ENCODE data around the gene ARHGEF9.

DNA sequence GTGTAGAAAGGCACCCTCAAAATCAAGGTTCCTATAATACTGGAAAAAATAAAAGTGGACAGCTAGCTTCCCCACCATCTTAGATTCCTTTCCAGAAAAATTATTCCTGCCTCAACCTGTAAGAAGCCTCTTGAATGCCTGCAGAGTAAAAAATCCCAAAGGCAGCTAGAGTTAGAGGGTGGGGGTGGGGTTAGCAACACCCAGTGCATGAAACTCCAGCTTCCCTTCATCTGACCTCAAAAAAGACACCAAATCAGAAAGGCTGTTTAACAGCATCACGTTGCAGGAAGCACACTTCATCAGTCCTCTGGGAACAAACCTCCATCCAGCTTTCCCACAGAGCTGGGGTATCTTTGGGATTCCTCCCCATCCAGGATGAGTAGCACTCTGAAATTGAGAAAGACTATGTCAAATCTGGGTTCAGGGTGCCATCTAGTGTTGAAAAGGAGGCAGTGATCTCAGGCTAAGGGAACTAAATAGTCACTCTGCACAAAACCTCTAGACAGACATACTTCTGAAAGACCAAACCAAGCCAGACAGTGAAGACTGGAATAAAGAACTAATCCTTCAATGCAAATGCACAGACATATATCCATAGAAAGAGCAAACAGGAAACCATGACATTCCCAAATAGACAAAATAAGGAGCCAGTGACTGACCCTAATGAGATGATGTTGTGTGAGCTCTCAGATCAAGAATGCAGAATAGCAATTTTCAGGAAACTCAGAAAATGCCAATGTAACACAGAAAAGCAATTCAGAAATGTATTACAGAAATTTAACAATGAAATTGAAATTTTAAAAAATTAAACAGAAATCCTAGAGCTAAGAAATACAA, 97.9 kb downstream of the ARHGEF9 start:
- no peak for TF ChIP-seq NFIC (IDR thresholded peaks at IDR 0.05; ENCODE audit: low read depth, low read length)
- peak; percentile 47; the same call in 1 of the 2 replicates for TF ChIP-seq SMC3 (IDR thresholded peaks at IDR 0.05; ENCODE audit: borderline replicate concordance, low read length)
- TF ChIP-seq NBN (IDR thresholded peaks at IDR 0.05) = no peak
- no peak for TF ChIP-seq EGR1 (IDR thresholded peaks at IDR 0.05; ENCODE audit: borderline replicate concordance in 1 of 2, low read depth in 2 of 2, low read length in 2 of 2)
- no peak for TF ChIP-seq HDAC6 (IDR thresholded peaks at IDR 0.05; ENCODE audit: unreplicated experiment)
- no peak for TF ChIP-seq ZNF24 (IDR thresholded peaks at IDR 0.05)
- TF ChIP-seq, protein P1, sequence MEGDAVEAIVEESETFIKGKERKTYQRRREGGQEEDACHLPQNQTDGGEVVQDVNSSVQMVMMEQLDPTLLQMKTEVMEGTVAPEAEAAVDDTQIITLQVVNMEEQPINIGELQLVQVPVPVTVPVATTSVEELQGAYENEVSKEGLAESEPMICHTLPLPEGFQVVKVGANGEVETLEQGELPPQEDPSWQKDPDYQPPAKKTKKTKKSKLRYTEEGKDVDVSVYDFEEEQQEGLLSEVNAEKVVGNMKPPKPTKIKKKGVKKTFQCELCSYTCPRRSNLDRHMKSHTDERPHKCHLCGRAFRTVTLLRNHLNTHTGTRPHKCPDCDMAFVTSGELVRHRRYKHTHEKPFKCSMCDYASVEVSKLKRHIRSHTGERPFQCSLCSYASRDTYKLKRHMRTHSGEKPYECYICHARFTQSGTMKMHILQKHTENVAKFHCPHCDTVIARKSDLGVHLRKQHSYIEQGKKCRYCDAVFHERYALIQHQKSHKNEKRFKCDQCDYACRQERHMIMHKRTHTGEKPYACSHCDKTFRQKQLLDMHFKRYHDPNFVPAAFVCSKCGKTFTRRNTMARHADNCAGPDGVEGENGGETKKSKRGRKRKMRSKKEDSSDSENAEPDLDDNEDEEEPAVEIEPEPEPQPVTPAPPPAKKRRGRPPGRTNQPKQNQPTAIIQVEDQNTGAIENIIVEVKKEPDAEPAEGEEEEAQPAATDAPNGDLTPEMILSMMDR (IDR thresholded peaks at IDR 0.05 in 2 of 3, conservative IDR thresholded peaks at IDR 0.05 in 1 of 3; ENCODE audit: control insufficient read depth in 2 of 3, extremely low read depth in 1 of 3, insufficient read depth in 1 of 3, low read depth in 3 of 3, low read length in 3 of 3) = peak; percentile 58 to 72 (median 69)
- no peak for TF ChIP-seq POLR2A (IDR thresholded peaks at IDR 0.05; ENCODE audit: low read depth, low read length)
- TF ChIP-seq TAF1 (IDR thresholded peaks at IDR 0.05; ENCODE audit: borderline replicate concordance, low read depth, low read length) = no peak
- TF ChIP-seq, protein P2, sequence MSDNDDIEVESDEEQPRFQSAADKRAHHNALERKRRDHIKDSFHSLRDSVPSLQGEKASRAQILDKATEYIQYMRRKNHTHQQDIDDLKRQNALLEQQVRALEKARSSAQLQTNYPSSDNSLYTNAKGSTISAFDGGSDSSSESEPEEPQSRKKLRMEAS (IDR thresholded peaks at IDR 0.05; ENCODE audit: low read depth, low read length) = no peak
- no peak for TF ChIP-seq FOS (IDR thresholded peaks at IDR 0.05; ENCODE audit: borderline replicate concordance, extremely low read depth, insufficient read length)
- TF ChIP-seq, protein P3, sequence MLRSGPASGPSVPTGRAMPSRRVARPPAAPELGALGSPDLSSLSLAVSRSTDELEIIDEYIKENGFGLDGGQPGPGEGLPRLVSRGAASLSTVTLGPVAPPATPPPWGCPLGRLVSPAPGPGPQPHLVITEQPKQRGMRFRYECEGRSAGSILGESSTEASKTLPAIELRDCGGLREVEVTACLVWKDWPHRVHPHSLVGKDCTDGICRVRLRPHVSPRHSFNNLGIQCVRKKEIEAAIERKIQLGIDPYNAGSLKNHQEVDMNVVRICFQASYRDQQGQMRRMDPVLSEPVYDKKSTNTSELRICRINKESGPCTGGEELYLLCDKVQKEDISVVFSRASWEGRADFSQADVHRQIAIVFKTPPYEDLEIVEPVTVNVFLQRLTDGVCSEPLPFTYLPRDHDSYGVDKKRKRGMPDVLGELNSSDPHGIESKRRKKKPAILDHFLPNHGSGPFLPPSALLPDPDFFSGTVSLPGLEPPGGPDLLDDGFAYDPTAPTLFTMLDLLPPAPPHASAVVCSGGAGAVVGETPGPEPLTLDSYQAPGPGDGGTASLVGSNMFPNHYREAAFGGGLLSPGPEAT (IDR thresholded peaks at IDR 0.05; ENCODE audit: low read depth) = no peak
